Subcutaneous abdominal adipose tissue (tissue), 5 donors: ENCODE measurements around the gene ERC2.

Experiments used
- H3K27ac ChIP-seq: one replicate; pipeline ENCODE4 v1.7.0; 2013; ENCODE audit warnings: low read depth, mild to moderate bottlenecking, inconsistent platforms, low read length, moderate library complexity
- H3K27me3 ChIP-seq, 5 donors: one replicate each; pipeline ENCODE4 v1.7.0; 2013; ENCODE audit warnings: low read length in 5 of 5, inconsistent platforms in 1 of 5; ENCODE audit not compliant: control insufficient read depth in 5 of 5, insufficient read depth in 4 of 5
- H3K36me3 ChIP-seq, 5 donors: one replicate each; pipeline ENCODE4 v1.7.0; 2013; ENCODE audit warnings: low read length in 5 of 5; ENCODE audit not compliant: control insufficient read depth in 5 of 5, insufficient read depth in 5 of 5
- H3K4me1 ChIP-seq, 5 donors: one replicate each; pipeline ENCODE4 v1.7.0; 2013; ENCODE audit warnings: low read length in 5 of 5, mild to moderate bottlenecking in 3 of 5, moderate library complexity in 1 of 5; ENCODE audit not compliant: control insufficient read depth in 5 of 5, insufficient read depth in 5 of 5
- H3K4me3 ChIP-seq, 5 donors: one replicate each; pipeline ENCODE4 v1.7.0; 2013; ENCODE audit warnings: low read length in 5 of 5, low read depth in 1 of 5
- H3K9ac ChIP-seq, 5 donors: one replicate each; pipeline ENCODE4 v1.7.0; 2013; ENCODE audit warnings: low read length in 5 of 5, mild to moderate bottlenecking in 4 of 5, moderate library complexity in 3 of 5
- H3K9me3 ChIP-seq, 5 donors: one replicate each; pipeline ENCODE4 v1.7.0; 2013; ENCODE audit warnings: low read length in 5 of 5; ENCODE audit not compliant: control insufficient read depth in 5 of 5
- donor health status: healthy.
- donor health status: healthy.
- donor health status: healthy.
- donor health status: healthy.
- donor health status: healthy.

The ERC2 gene

GRCh38 chr3:55588146-55588765, 880.0 kb downstream of the ERC2 start:
- Histone ChIP-seq H3K4me3 (no peak overlapping the region), H3K36me3 (no peaks in the 10 kb centered on the region), H3K27me3 (peaks cover 0 to 9% (median 0%) of the 10 kb centered on the region in 5 donors)

GRCh38 chr3:55585856-55586255, 882.4 kb downstream of the ERC2 start:
- no peaks in the 10 kb centered on the region for H3K36me3 ChIP-seq
- no peak overlapping the region for H3K9ac ChIP-seq
- no peak overlapping the region for H3K27ac ChIP-seq

More at GRCh38 chr3:55588146-55588765, 880.0 kb downstream of the ERC2 start:
- no peak overlapping the region for H3K27ac ChIP-seq
- no peaks in the 10 kb centered on the region for H3K4me1 ChIP-seq
- H3K9ac ChIP-seq, result no peak overlapping the region
- H3K9me3 ChIP-seq, result no peaks in the 10 kb centered on the region

GRCh38 chr3:55584716-55585368, 883.4 kb downstream of the ERC2 start:
- Histone ChIP-seq H3K4me1 (no peaks in the 10 kb centered on the region), H3K9me3 (no peaks in the 10 kb centered on the region), H3K27ac (no peak overlapping the region), H3K36me3 (no peaks in the 10 kb centered on the region), H3K9ac (no peak overlapping the region), H3K27me3 (peaks cover 0 to 9% (median 2%) of the 10 kb centered on the region in 5 donors), H3K4me3 (no peak overlapping the region)

More at GRCh38 chr3:55585856-55586255, 882.4 kb downstream of the ERC2 start:
- Histone ChIP-seq H3K27me3 (peaks cover 0 to 9% (median 2%) of the 10 kb centered on the region in 5 donors), H3K9me3 (no peaks in the 10 kb centered on the region), H3K4me3 (no peak overlapping the region), H3K4me1 (no peaks in the 10 kb centered on the region)

- H3K4me1 ChIP-seq, result no peaks in the 10 kb centered on the region
Measured at GRCh38 chr3:55584030-55584429, 884.2 kb downstream of the ERC2 start.

GRCh38 chr3:55583475-55583874, 884.8 kb downstream of the ERC2 start:
- H3K27ac ChIP-seq, result no peak overlapping the region
- H3K27me3 ChIP-seq, result peaks cover 0 to 9% (median 3%) of the 10 kb centered on the region in 5 donors
- no peak overlapping the region for H3K9ac ChIP-seq
- peaks cover 0 to 4% (median 3%) of the 10 kb centered on the region in 5 donors for H3K9me3 ChIP-seq
- no peaks in the 10 kb centered on the region for H3K36me3 ChIP-seq
- no peak overlapping the region for H3K4me3 ChIP-seq
- H3K4me1 ChIP-seq, result no peaks in the 10 kb centered on the region

More at GRCh38 chr3:55584030-55584429, 884.2 kb downstream of the ERC2 start:
- H3K27me3 ChIP-seq, result peaks cover 0 to 9% (median 3%) of the 10 kb centered on the region in 5 donors
- H3K36me3 ChIP-seq, result no peaks in the 10 kb centered on the region
- no peak overlapping the region for H3K27ac ChIP-seq
- H3K9ac ChIP-seq, result no peak overlapping the region
- no peak overlapping the region for H3K4me3 ChIP-seq
- H3K9me3 ChIP-seq, result no peaks in the 10 kb centered on the region

- Histone ChIP-seq H3K27ac (no peak overlapping the region), H3K9me3 (peaks cover 0 to 10% (median 7%) of the 10 kb centered on the region in 5 donors), H3K4me3 (no peak overlapping the region)
Measured at GRCh38 chr3:55579496-55579895, 888.8 kb downstream of the ERC2 start.

GRCh38 chr3:55576621-55577388, 891.5 kb downstream of the ERC2 start:
- Histone ChIP-seq H3K9ac (no peak overlapping the region), H3K36me3 (no peaks in the 10 kb centered on the region), H3K27ac (no peak overlapping the region), H3K4me1 (peaks cover 0 to 5% (median 4%) of the 10 kb centered on the region in 5 donors), H3K4me3 (no peak overlapping the region), H3K9me3 (peaks cover 0 to 10% (median 7%) of the 10 kb centered on the region in 5 donors), H3K27me3 (peaks cover 0 to 12% (median 4%) of the 10 kb centered on the region in 5 donors)

More at GRCh38 chr3:55579496-55579895, 888.8 kb downstream of the ERC2 start:
- H3K9ac ChIP-seq, result no peak overlapping the region
- peaks cover 0 to 14% (median 4%) of the 10 kb centered on the region in 5 donors for H3K27me3 ChIP-seq
- no peaks in the 10 kb centered on the region for H3K36me3 ChIP-seq
- H3K4me1 ChIP-seq, result no peaks in the 10 kb centered on the region

GRCh38 chr3:55574671-55575070, 893.6 kb downstream of the ERC2 start:
- H3K27ac ChIP-seq, result no peak overlapping the region
- H3K4me3 ChIP-seq, result no peak overlapping the region
- peaks cover 0 to 15% (median 8%) of the 10 kb centered on the region in 5 donors for H3K27me3 ChIP-seq
- H3K4me1 ChIP-seq, result peaks cover 0 to 7% (median 6%) of the 10 kb centered on the region in 5 donors
- peaks cover 0 to 10% (median 7%) of the 10 kb centered on the region in 5 donors for H3K9me3 ChIP-seq
- no peak overlapping the region for H3K9ac ChIP-seq
- H3K36me3 ChIP-seq, result no peaks in the 10 kb centered on the region

GRCh38 chr3:55572816-55573215, 895.5 kb downstream of the ERC2 start:
- Histone ChIP-seq H3K36me3 (no peaks in the 10 kb centered on the region), H3K4me1 (peaks cover 0 to 7% (median 6%) of the 10 kb centered on the region in 5 donors), H3K27me3 (peaks cover 0 to 21% (median 6%) of the 10 kb centered on the region in 5 donors), H3K27ac (no peak overlapping the region), H3K9ac (no peak overlapping the region), H3K4me3 (no peak overlapping the region), H3K9me3 (peaks cover 0 to 2% (median 0%) of the 10 kb centered on the region in 5 donors)
